SU-DHL-6 (cell line): ENCODE measurements around the gene KCNH4.
A peak's percentile ranks its signal among the peaks of the same experiment; 100 is the strongest.

Source experiments
- H2AFZ ChIP-seq: fragments of 200-600 bp; sonication (generic); 2 replicates; pipeline ENCODE4 v1.6.1; 2014; ENCODE audit warnings: low read depth, mild to moderate bottlenecking, moderate library complexity, mixed read lengths, antibody characterized with exemption, low read length; ENCODE audit not compliant: severe bottlenecking
- H3F3A ChIP-seq: fragments of 200-600 bp; shearing (Covaris generic); 2 replicates; pipeline ENCODE4 v1.6.0; 2016; ENCODE audit warnings: antibody characterized with exemption, mild to moderate bottlenecking; ENCODE audit not compliant: insufficient read depth
- H3K27ac ChIP-seq: fragments of 200-600 bp; sonication (generic); 2 replicates; pipeline ENCODE4 v1.5.1; 2016; ENCODE audit warnings: low read depth, mild to moderate bottlenecking, low read length, moderate library complexity, mixed read lengths
- H3K27me3 ChIP-seq: fragments of 200-600 bp; sonication (generic), shearing (Covaris generic); 2 replicates; pipeline ENCODE4 v1.6.0; 2014; ENCODE audit warnings: mild to moderate bottlenecking, low read length
- H3K36me3 ChIP-seq: fragments of 200-600 bp; sonication (generic); 2 replicates; pipeline ENCODE4 v1.6.1; 2014; ENCODE audit warnings: mild to moderate bottlenecking, low read length, mixed read lengths
- H3K4me2 ChIP-seq: fragments of 300-600, 200-600 bp; shearing (Covaris generic), sonication (generic); 2 replicates; pipeline ENCODE4 v1.6.0; 2014; ENCODE audit warnings: low read length, low read depth, mild to moderate bottlenecking; ENCODE audit not compliant: poor library complexity, severe bottlenecking
- H3K4me3 ChIP-seq: fragments of 200-600 bp; sonication (generic); 2 replicates; pipeline ENCODE4 v1.5.1; 2014; ENCODE audit warnings: antibody characterized with exemption, low read length, mild to moderate bottlenecking, mixed read lengths; ENCODE audit not compliant: insufficient read depth, poor library complexity, severe bottlenecking
- H3K79me2 ChIP-seq: fragments of 200-600 bp; sonication (generic); 2 replicates; pipeline ENCODE4 v1.6.1; 2014; ENCODE audit warnings: mild to moderate bottlenecking, low read length, moderate library complexity; ENCODE audit not compliant: insufficient read depth
- H3K9ac ChIP-seq: fragments of 200-600 bp; sonication (generic); 2 replicates; pipeline ENCODE4 v1.7.0; 2014; ENCODE audit warnings: mild to moderate bottlenecking, low read length
- H3K9me2 ChIP-seq: fragments of 200-600 bp; sonication (generic); replicated peaks from 2 replicates; pipeline ENCODE4 v1.6.1; 2014; ENCODE audit warnings: low read length; ENCODE audit not compliant: insufficient read depth
- H3K9me3 ChIP-seq: fragments of 200-600 bp; sonication (generic); 2 replicates; pipeline ENCODE4 v1.6.1; 2014; ENCODE audit warnings: low read length, mixed read lengths; ENCODE audit not compliant: insufficient read depth
- H4K20me1 ChIP-seq: fragments of 200-600 bp; sonication (generic); 2 replicates; pipeline ENCODE4 v1.6.1; 2014; ENCODE audit warnings: low read depth, mild to moderate bottlenecking, antibody characterized with exemption, low read length, moderate library complexity, mixed read lengths
- CTCF ChIP-seq: fragments of 200-600 bp; sonication (generic); IDR thresholded peaks from one replicate; pipeline ENCODE4 v1.5.1; 2017; ENCODE audit warnings: antibody characterized with exemption, mild to moderate bottlenecking, low read length, moderate library complexity; ENCODE audit not compliant: insufficient read depth, poor library complexity, severe bottlenecking
- EZH2phosphoT487 ChIP-seq: fragments of 200-600 bp; sonication (generic), shearing (Covaris generic); conservative IDR thresholded peaks from 2 replicates; pipeline ENCODE4 v1.6.1; 2018; ENCODE audit warnings: mild to moderate bottlenecking, antibody characterized with exemption, low read length, moderate library complexity, mixed read lengths

Gene KCNH4

GRCh38 chr17:42184713-42185620, 4.0 kb upstream of the KCNH4 start, which contains the start of gene HCRT:
Gene HCRT, minus strand, starts transcription at chr17:42185452. Its CDS starts 87 bp downstream, at chr17:42185365.
- Histone ChIP-seq H3F3A (0 out of 2 replicates have a peak, but pooled peaks cover 8% of the 10 kb centered on the region), H3K27ac (no peak within 1 kb of the TSS), H3K79me2 (no peaks in the 10 kb centered on the region), H3K36me3 (no peaks in the 10 kb centered on the region), H2AFZ (peak within 1 kb of the TSS; percentile 90), H4K20me1 (no peaks in the 10 kb centered on the region), H3K9me2 (no peaks in the 10 kb centered on the region), H3K9ac (peak within 1 kb of the TSS; percentile 64), H3K27me3 (no peaks in the 10 kb centered on the region), H3K9me3 (no peaks in the 10 kb centered on the region), H3K4me2 (peak within 1 kb of the TSS; percentile 68), H3K4me3 (peak within 1 kb of the TSS; percentile 55)
- no peak for TF ChIP-seq EZH2phosphoT487
- no peak for TF ChIP-seq CTCF

- H3K9me3 ChIP-seq: no peaks in the 10 kb centered on the region
- H3K79me2 ChIP-seq: no peaks in the 10 kb centered on the region
- no peaks in the 10 kb centered on the region for H3K9me2 ChIP-seq
- no peaks in the 10 kb centered on the region for H4K20me1 ChIP-seq
- peaks cover 14% of the 10 kb centered on the region for H3F3A ChIP-seq
- H2AFZ ChIP-seq: peak overlapping the region; percentile 90
- no peaks in the 10 kb centered on the region for H3K27me3 ChIP-seq
- TF ChIP-seq CTCF (peak; percentile 74), EZH2phosphoT487 (no peak)
- H3K4me3 ChIP-seq: peak overlapping the region; percentile 55
- H3K27ac ChIP-seq: peak overlapping the region; percentile 10
- H3K4me2 ChIP-seq: peak overlapping the region; percentile 68
- no peaks in the 10 kb centered on the region for H3K36me3 ChIP-seq
- peak overlapping the region; percentile 64 for H3K9ac ChIP-seq
Measured at GRCh38 chr17:42183741-42184711, 3.1 kb upstream of the KCNH4 start.

GRCh38 chr17:42182927-42183734, 2.2 kb upstream of the KCNH4 start:
- Histone ChIP-seq H3K27ac (no peak overlapping the region), H3K4me2 (peak overlapping the region; percentile 68), H2AFZ (peak overlapping the region; percentile 90), H3K36me3 (no peaks in the 10 kb centered on the region), H3F3A (peaks cover 16% of the 10 kb centered on the region), H3K9me3 (no peaks in the 10 kb centered on the region), H3K79me2 (no peaks in the 10 kb centered on the region), H4K20me1 (no peaks in the 10 kb centered on the region), H3K4me3 (peak overlapping the region; percentile 55), H3K9ac (peak overlapping the region; percentile 64), H3K9me2 (no peaks in the 10 kb centered on the region), H3K27me3 (no peaks in the 10 kb centered on the region)
- TF ChIP-seq EZH2phosphoT487 (no peak), CTCF (no peak)
